Calu3 (cell line): Measurements from ENCODE around the gene ELOVL6. TPM values are rescaled to one million over a fixed set of nuclear protein-coding genes. Genes with fewer than 3 reads are reported as not detected.

Experiments
- BruUV-seq: library from RNA; stranded (reverse); fragments of 400-500 nt; replicated peaks from 2 replicates; lab custom pipeline; 2021; lab: Mats Ljungman, UMichigan
- CTCF ChIA-PET: fragments of 300-600 bp; sonication (Branson Sonifier 250); formaldehyde crosslinking; loops from one replicate; lab custom pipeline; 2022; ENCODE audit warnings: antibody characterized with exemption; lab: Charles Lee
- DNase-seq: peaks from one replicate; pipeline ENCODE4 v3.0.0; 2022
- H3K27ac Mint-ChIP-seq: one replicate; pipeline ENCODE4 v1.8.0; 2022; ENCODE audit warnings: mixed read lengths; ENCODE audit not compliant: unreplicated experiment
- H3K27me3 Mint-ChIP-seq: one replicate; pipeline ENCODE4 v1.8.0; 2022; ENCODE audit warnings: mixed read lengths; ENCODE audit not compliant: unreplicated experiment
- H3K36me3 Mint-ChIP-seq: one replicate; pipeline ENCODE4 v1.8.0; 2022; ENCODE audit warnings: mild to moderate bottlenecking, moderate library complexity, mixed read lengths; ENCODE audit not compliant: insufficient read depth, unreplicated experiment
- H3K4me1 Mint-ChIP-seq: one replicate; pipeline ENCODE4 v1.8.0; 2022; ENCODE audit warnings: mild to moderate bottlenecking, low read depth, mixed read lengths; ENCODE audit not compliant: unreplicated experiment
- H3K4me3 Mint-ChIP-seq: one replicate; pipeline ENCODE4 v1.8.0; 2022; ENCODE audit warnings: mild to moderate bottlenecking, low read depth, moderate library complexity, mixed read lengths; ENCODE audit not compliant: unreplicated experiment
- H3K9me3 Mint-ChIP-seq: one replicate; pipeline ENCODE4 v1.8.0; 2022; ENCODE audit warnings: low read depth, mixed read lengths; ENCODE audit not compliant: unreplicated experiment
- CTCF ChIP-seq: fragments of 200-600 bp; IDR thresholded peaks from one replicate; pipeline ENCODE4 v1.8.0; 2022; ENCODE audit warnings: antibody characterized with exemption; ENCODE audit not compliant: unreplicated experiment
- intact Hi-C: fragments of 100-400 bp; cut with micrococcal nuclease; formaldehyde crosslinking; loops from one replicate; pipeline ENCODE4 v1.10.0; 2022; ENCODE audit not compliant: unreplicated experiment
- total RNA-seq: library from RNA; stranded (reverse); gene quantifications from 2 replicates; pipeline ENCODE4 v1.2.3, GENCODE V29; 2022

Gene ELOVL6
- total RNA-seq, 1 experiment from 2014 or later: 26.1 TPM

- intact Hi-C loops: no loop called here
- Mint-ChIP-seq H3K4me1 (peaks cover 8% of the 10 kb centered on the region), H3K27ac (no peak overlapping the region), H3K9me3 (no peaks in the 10 kb centered on the region), H3K36me3 (no peaks in the 10 kb centered on the region), H3K4me3 (no peak overlapping the region), H3K27me3 (no peaks in the 10 kb centered on the region)
- BruUV-seq: no TSS peak
- CTCF ChIA-PET: no interaction called here
- no peak for TF ChIP-seq CTCF
- no peak for DNase-seq
Observed at GRCh38 chr4:110181890-110182289, 16.5 kb downstream of the ELOVL6 start.

- Mint-ChIP-seq H3K27ac (no peak overlapping the region), H3K9me3 (no peaks in the 10 kb centered on the region), H3K27me3 (no peaks in the 10 kb centered on the region), H3K36me3 (no peaks in the 10 kb centered on the region), H3K4me3 (no peak overlapping the region), H3K4me1 (no peaks in the 10 kb centered on the region)
- CTCF ChIA-PET: no interaction called here
- no peak for TF ChIP-seq CTCF
- intact Hi-C loops: no loop called here
- no peak for DNase-seq
- no TSS peak for BruUV-seq
Observed at GRCh38 chr4:110175634-110176033, 22.8 kb downstream of the ELOVL6 start.

- H3K27me3 Mint-ChIP-seq: no peaks in the 10 kb centered on the region
- H3K4me1 Mint-ChIP-seq: no peaks in the 10 kb centered on the region
- TF ChIP-seq CTCF: no peak
- intact Hi-C loops: no loop called here
- CTCF ChIA-PET: interaction anchor here (0.6 kb wide), 1 partner anchor 25 kb away, joined by 4 read pairs; the partner anchor contains the start of gene ELOVL6
- no peaks in the 10 kb centered on the region for H3K9me3 Mint-ChIP-seq
- no peak overlapping the region for H3K4me3 Mint-ChIP-seq
- H3K27ac Mint-ChIP-seq: no peak overlapping the region
- no peak for DNase-seq
- BruUV-seq: no TSS peak
- H3K36me3 Mint-ChIP-seq: no peaks in the 10 kb centered on the region
Observed at GRCh38 chr4:110172972-110173371, 25.4 kb downstream of the ELOVL6 start.

GRCh38 chr4:110171971-110172370 lies 26.4 kb downstream of the ELOVL6 start:
- no peak for DNase-seq
- BruUV-seq: no TSS peak
- H3K27ac Mint-ChIP-seq: no peak overlapping the region
- no peaks in the 10 kb centered on the region for H3K9me3 Mint-ChIP-seq
- no peaks in the 10 kb centered on the region for H3K27me3 Mint-ChIP-seq
- CTCF ChIA-PET: no interaction called here
- intact Hi-C loops: no loop called here
- no peak for TF ChIP-seq CTCF
- no peaks in the 10 kb centered on the region for H3K36me3 Mint-ChIP-seq
- no peak overlapping the region for H3K4me3 Mint-ChIP-seq
- H3K4me1 Mint-ChIP-seq: peaks cover 3% of the 10 kb centered on the region
